ENCODE data around the gene ST8SIA2. TPM values are rescaled to one million over a fixed set of nuclear protein-coding genes. Genes with fewer than 3 reads are reported as not detected.
A peak's percentile ranks its signal among the peaks of the same experiment; 100 is the strongest.

Gene ST8SIA2
- total RNA-seq, 1 donor from 2014 or later = 13.6 TPM

DNA sequence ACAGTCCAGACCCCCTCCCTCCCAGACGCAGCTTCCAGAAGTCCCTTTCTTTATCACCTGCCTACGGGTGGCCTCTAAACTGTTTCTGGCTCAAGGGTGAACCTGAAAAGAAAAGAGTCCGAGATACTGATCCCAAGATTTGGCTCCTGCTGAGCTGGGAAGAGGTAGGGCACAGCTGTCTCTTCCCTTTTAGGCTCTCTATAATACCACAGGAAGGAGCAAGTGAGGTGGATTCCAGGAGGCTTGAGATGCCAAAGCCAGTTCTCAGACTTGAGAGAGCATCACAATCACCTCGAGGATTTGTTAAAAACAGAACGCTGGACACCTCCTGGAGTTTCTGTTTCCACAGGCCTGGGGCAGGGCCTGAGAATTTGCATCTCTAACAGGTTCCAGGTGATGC lies 12.3 kb downstream of the ST8SIA2 start:
- Mint-ChIP-seq H3K27ac (no peak overlapping the region), H3K4me3 (no peak overlapping the region), H3K36me3 (peaks cover 28% of the 10 kb centered on the region), H3K4me1 (peaks cover 37% of the 10 kb centered on the region), H3K27me3 (ENCODE audit: insufficient read depth, low read depth) (peaks cover 4% of the 10 kb centered on the region), H3K9me3 (no peaks in the 10 kb centered on the region)
- no peak overlapping the region for H3K4me2 ChIP-seq
- H3K27me3 ChIP-seq = peaks cover 18% of the 10 kb centered on the region
- peak; percentile 19 for DNase-seq (ENCODE audit: low spot score)
- peaks cover 12% of the 10 kb centered on the region for H3F3A ChIP-seq (ENCODE audit: low read depth)
- no peak overlapping the region for H3K4me3 ChIP-seq
- peaks cover 27% of the 10 kb centered on the region for H3K4me1 ChIP-seq
- H3K9ac ChIP-seq = no peak overlapping the region
- TF ChIP-seq, protein P1, sequence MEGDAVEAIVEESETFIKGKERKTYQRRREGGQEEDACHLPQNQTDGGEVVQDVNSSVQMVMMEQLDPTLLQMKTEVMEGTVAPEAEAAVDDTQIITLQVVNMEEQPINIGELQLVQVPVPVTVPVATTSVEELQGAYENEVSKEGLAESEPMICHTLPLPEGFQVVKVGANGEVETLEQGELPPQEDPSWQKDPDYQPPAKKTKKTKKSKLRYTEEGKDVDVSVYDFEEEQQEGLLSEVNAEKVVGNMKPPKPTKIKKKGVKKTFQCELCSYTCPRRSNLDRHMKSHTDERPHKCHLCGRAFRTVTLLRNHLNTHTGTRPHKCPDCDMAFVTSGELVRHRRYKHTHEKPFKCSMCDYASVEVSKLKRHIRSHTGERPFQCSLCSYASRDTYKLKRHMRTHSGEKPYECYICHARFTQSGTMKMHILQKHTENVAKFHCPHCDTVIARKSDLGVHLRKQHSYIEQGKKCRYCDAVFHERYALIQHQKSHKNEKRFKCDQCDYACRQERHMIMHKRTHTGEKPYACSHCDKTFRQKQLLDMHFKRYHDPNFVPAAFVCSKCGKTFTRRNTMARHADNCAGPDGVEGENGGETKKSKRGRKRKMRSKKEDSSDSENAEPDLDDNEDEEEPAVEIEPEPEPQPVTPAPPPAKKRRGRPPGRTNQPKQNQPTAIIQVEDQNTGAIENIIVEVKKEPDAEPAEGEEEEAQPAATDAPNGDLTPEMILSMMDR (IDR thresholded peaks at IDR 0.05) = no peak
- TF ChIP-seq EZH2phosphoT487 (IDR thresholded peaks at IDR 0.05) = no peak
- no peak for TF ChIP-seq EZH2 (IDR thresholded peaks at IDR 0.05)
- peaks cover 67% of the 10 kb centered on the region for H4K20me1 ChIP-seq (ENCODE audit: low read depth)
- H3K79me2 ChIP-seq (ENCODE audit: low read depth) = peaks cover 4% of the 10 kb centered on the region
- no peak overlapping the region for H3K27ac ChIP-seq
- H2AFZ ChIP-seq (replicated peaks) = no peak overlapping the region
- no peaks in the 10 kb centered on the region for H3K9me3 ChIP-seq (ENCODE audit: low read depth)
- no peaks in the 10 kb centered on the region for H3K36me3 ChIP-seq

DNA sequence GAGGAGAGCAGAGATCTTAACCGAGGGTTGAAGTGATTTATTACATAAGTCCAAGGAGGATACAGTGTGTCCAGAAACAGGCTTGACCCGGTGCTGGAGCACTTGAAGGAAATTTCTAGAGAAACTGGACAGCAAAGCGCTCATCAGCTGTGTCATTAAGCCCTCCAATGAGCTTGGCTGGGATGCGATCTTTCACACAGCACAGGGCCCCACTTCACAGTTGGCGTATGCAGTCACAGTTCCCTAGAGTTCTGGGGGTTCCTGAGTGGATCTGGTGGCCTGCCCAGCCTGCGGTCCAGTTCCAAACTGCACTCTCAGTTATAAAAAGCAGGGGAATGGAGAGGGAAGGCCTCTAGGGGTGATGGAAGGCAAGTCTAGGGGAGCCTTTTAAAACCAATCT lies 13.6 kb downstream of the ST8SIA2 start:
- Mint-ChIP-seq H3K36me3 (peaks cover 29% of the 10 kb centered on the region), H3K27me3 (ENCODE audit: insufficient read depth, low read depth) (peaks cover 2% of the 10 kb centered on the region)
- peaks cover 4% of the 10 kb centered on the region for H3K79me2 ChIP-seq (ENCODE audit: low read depth)

DNA sequence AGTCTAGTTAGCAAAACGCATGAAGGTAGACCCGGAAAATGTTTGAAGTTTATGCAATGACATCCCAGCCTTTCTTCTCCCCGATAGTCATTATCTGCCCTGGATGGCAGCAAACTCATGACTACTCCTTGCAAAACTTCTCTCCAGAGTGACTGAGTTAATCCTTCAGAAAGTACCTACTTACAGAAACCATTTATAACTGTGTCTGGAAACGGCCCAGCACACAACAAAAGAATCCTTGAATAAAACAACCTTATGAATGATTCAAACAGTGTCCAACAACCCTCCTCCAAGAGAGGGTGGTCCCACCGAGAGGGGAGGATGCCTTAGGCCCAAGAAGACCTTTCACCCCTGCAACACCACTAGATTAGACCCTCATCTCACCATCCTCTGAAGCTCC lies 14.2 kb downstream of the ST8SIA2 start:
- Mint-ChIP-seq H3K36me3 (peaks cover 27% of the 10 kb centered on the region), H3K9me3 (no peaks in the 10 kb centered on the region), H3K27ac (no peak overlapping the region), H3K27me3 (ENCODE audit: insufficient read depth, low read depth) (peaks cover 2% of the 10 kb centered on the region), H3K4me1 (peaks cover 29% of the 10 kb centered on the region), H3K4me3 (no peak overlapping the region)
- H3F3A ChIP-seq (ENCODE audit: low read depth) = peaks cover 12% of the 10 kb centered on the region
- no peaks in the 10 kb centered on the region for H3K36me3 ChIP-seq
- no peak overlapping the region for H2AFZ ChIP-seq (replicated peaks)
- no peak overlapping the region for H3K4me2 ChIP-seq
- H3K27me3 ChIP-seq = peaks cover 38% of the 10 kb centered on the region
- no peak overlapping the region for H3K4me3 ChIP-seq
- H3K4me1 ChIP-seq = peaks cover 27% of the 10 kb centered on the region
- TF ChIP-seq EZH2phosphoT487 (IDR thresholded peaks at IDR 0.05) (no peak), EZH2 (IDR thresholded peaks at IDR 0.05) (no peak)
- TF ChIP-seq, protein P1 (IDR thresholded peaks at IDR 0.05) = no peak
- H3K79me2 ChIP-seq (ENCODE audit: low read depth) = peaks cover 4% of the 10 kb centered on the region
- no peaks in the 10 kb centered on the region for H3K9me3 ChIP-seq (ENCODE audit: low read depth)
- DNase-seq (ENCODE audit: low spot score) = no peak
- no peak overlapping the region for H3K27ac ChIP-seq
- peaks cover 76% of the 10 kb centered on the region for H4K20me1 ChIP-seq (ENCODE audit: low read depth)
- no peak overlapping the region for H3K9ac ChIP-seq

More for the DNA sequence above, 13.6 kb downstream of the ST8SIA2 start:
- DNase-seq (ENCODE audit: low spot score) = no peak
- Histone ChIP-seq H3K9ac (no peak overlapping the region), H3K9me3 (ENCODE audit: low read depth) (no peaks in the 10 kb centered on the region), H3K27ac (no peak overlapping the region), H3F3A (ENCODE audit: low read depth) (peaks cover 12% of the 10 kb centered on the region), H2AFZ (replicated peaks) (no peak overlapping the region), H3K4me1 (peaks cover 27% of the 10 kb centered on the region), H3K4me2 (no peak overlapping the region), H3K4me3 (no peak overlapping the region), H3K27me3 (peaks cover 32% of the 10 kb centered on the region), H3K36me3 (no peaks in the 10 kb centered on the region), H4K20me1 (ENCODE audit: low read depth) (peaks cover 76% of the 10 kb centered on the region)
- no peak overlapping the region for H3K4me3 Mint-ChIP-seq
- no peak for TF ChIP-seq EZH2 (IDR thresholded peaks at IDR 0.05)
- TF ChIP-seq EZH2phosphoT487 (IDR thresholded peaks at IDR 0.05) = no peak
- TF ChIP-seq, protein P1 (IDR thresholded peaks at IDR 0.05) = no peak
- no peak overlapping the region for H3K27ac Mint-ChIP-seq
- no peaks in the 10 kb centered on the region for H3K9me3 Mint-ChIP-seq
- peaks cover 32% of the 10 kb centered on the region for H3K4me1 Mint-ChIP-seq

All from neural progenitor cell (in vitro differentiated cells).